ENCODE results near the gene CCDC60. TPM values are rescaled to one million over a fixed set of nuclear protein-coding genes. Genes with fewer than 3 reads are reported as not detected.

Gene CCDC60
- total and polyA plus RNA-seq, 8 donors: 4.1 TPM; not detected in 7

DNA sequence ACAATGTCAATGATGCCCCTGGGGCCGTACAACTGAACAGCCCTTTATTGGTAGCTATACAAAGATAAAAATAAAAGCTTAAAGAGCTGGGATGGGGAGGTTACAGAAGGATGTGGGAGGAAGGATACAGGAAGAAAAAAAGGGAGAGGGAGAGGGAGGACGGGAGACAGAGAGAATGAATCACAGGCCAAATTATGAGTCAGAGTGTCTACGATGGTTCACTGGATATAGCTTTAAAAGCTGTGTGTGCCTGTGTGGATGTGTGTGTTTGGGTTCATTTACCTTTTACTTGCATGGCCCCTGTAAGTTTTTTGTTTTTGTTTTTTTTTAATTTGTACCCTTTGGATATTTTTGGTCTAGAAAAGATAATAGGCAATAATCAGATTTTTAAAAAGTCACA is 111.9 kb downstream of the CCDC60 start:
- Histone ChIP-seq H3K9me3 (no peaks in the 10 kb centered on the region), H3K27me3 (peaks cover 0 to 29% (median 0%) of the 10 kb centered on the region in 3 donors), H3K27ac (no peak overlapping the region), H3K4me3 (no peak overlapping the region), H3K4me1 (peaks cover 0 to 5% (median 0%) of the 10 kb centered on the region in 4 donors), H3K36me3 (no peaks in the 10 kb centered on the region)
- 47 to 65% (median 57%) methylated on average over 3 of the region's 3 CpGs for WGBS, 5 donors
- intact Hi-C loops (cut with DNase I; ENCODE audit: low total_unique reads): no loop called here
- DNase-seq: no peak
- TF ChIP-seq EP300 (IDR thresholded peaks at IDR 0.05) (no peak), POLR2AphosphoS5 (IDR thresholded peaks at IDR 0.05) (no peak), POLR2A (IDR thresholded peaks at IDR 0.05) (no peak)
- TF ChIP-seq, protein P1, sequence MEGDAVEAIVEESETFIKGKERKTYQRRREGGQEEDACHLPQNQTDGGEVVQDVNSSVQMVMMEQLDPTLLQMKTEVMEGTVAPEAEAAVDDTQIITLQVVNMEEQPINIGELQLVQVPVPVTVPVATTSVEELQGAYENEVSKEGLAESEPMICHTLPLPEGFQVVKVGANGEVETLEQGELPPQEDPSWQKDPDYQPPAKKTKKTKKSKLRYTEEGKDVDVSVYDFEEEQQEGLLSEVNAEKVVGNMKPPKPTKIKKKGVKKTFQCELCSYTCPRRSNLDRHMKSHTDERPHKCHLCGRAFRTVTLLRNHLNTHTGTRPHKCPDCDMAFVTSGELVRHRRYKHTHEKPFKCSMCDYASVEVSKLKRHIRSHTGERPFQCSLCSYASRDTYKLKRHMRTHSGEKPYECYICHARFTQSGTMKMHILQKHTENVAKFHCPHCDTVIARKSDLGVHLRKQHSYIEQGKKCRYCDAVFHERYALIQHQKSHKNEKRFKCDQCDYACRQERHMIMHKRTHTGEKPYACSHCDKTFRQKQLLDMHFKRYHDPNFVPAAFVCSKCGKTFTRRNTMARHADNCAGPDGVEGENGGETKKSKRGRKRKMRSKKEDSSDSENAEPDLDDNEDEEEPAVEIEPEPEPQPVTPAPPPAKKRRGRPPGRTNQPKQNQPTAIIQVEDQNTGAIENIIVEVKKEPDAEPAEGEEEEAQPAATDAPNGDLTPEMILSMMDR (IDR thresholded peaks at IDR 0.05): no peak

DNA sequence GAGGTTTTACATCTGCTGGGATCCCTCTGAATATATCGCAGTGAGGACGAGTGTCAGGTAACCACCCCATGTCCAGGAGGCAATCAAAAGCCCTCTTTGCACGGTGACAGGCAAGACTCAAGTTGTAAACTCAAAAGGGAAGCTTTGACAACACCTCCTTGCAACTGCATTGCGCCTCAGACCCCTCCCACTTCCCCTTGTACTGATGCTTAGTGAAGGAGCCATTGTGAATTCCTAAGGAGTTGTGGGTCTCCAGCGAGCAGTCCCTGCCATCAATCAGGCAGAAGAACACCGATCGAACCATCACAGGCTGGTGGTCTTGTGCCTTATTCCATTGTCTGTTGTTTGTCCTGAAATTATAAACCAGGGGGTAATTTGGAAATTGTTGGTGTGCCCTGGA is 112.6 kb downstream of the CCDC60 start:
- peaks cover 0 to 5% (median 0%) of the 10 kb centered on the region in 4 donors for H3K4me1 ChIP-seq
- H3K9me3 ChIP-seq: no peaks in the 10 kb centered on the region
- H3K27me3 ChIP-seq: peaks cover 0 to 29% (median 0%) of the 10 kb centered on the region in 3 donors
- no peak overlapping the region for H3K27ac ChIP-seq
- 51 to 63% (median 53%) methylated on average over 7 of the region's 7 CpGs for WGBS, 5 donors
- TF ChIP-seq POLR2AphosphoS5 (IDR thresholded peaks at IDR 0.05) (no peak), POLR2A (IDR thresholded peaks at IDR 0.05) (no peak), EP300 (IDR thresholded peaks at IDR 0.05) (no peak)
- TF ChIP-seq, protein P1 (IDR thresholded peaks at IDR 0.05): no peak
- H3K36me3 ChIP-seq: no peaks in the 10 kb centered on the region
- intact Hi-C loops (cut with DNase I; ENCODE audit: low total_unique reads): no loop called here
- no peak overlapping the region for H3K4me3 ChIP-seq
- DNase-seq: no peak

DNA sequence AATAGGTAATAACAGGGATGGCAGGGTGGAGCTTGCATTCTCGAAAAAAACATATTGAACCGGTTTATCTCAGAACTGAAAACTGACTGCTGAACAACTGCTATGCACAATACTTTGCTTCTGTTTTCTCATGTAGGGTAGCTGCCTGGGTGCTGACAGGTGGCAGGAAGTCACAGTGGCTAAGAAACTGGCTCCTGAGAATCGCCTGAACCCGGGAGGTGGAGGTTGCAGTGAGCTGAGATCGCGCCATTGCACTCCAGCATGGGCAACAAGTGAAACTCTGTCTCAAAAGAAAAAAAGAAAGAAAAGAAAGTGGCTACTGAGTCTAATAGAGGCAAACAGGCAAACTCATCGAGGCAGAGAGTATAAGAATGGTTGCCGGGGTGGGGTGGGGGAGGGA is 113.1 kb downstream of the CCDC60 start:
- Histone ChIP-seq H3K36me3 (no peaks in the 10 kb centered on the region), H3K27me3 (peaks cover 0 to 29% (median 0%) of the 10 kb centered on the region in 3 donors), H3K27ac (no peak overlapping the region), H3K9me3 (no peaks in the 10 kb centered on the region), H3K4me3 (no peak overlapping the region), H3K4me1 (peaks cover 0 to 5% (median 0%) of the 10 kb centered on the region in 4 donors)
- DNase-seq: no peak
- TF ChIP-seq POLR2AphosphoS5 (IDR thresholded peaks at IDR 0.05): no peak
- TF ChIP-seq POLR2A (IDR thresholded peaks at IDR 0.05): no peak
- no peak for TF ChIP-seq EP300 (IDR thresholded peaks at IDR 0.05)
- TF ChIP-seq, protein P1 (IDR thresholded peaks at IDR 0.05): no peak
- intact Hi-C loops (cut with DNase I; ENCODE audit: low total_unique reads): no loop called here
- 42 to 60% (median 46%) methylated on average over 8 of the region's 8 CpGs for WGBS, 5 donors

DNA sequence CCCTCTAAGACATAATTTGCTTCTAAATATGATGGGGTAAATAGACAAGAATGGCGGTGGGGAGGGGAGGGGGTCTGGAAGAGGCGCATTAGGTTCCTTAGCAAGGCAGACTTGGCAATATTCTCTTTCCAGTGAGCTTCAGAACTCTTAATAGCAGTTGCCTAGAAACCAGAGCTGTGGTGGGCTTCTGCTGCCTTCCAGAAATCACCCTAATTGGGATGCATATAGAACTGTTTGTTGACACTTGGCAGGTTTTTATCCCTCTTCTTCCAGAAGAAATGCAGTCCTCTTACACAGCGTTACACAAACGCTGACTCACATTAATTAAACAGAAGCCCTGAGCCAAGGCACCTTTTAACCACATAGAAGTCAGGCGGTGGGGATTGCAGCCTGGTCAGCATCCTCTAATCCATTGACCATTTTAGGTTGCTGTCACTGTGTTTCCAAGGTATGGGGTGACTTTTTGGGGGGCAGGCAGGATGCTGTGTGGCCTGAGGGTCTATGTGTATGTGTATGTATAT is 114.1 kb downstream of the CCDC60 start:
- 44 to 49% (median 48%) methylated on average over 5 of the region's 5 CpGs for WGBS, 5 donors
- Histone ChIP-seq H3K27ac (no peak overlapping the region), H3K27me3 (peaks cover 0 to 26% (median 0%) of the 10 kb centered on the region in 3 donors), H3K4me3 (no peak overlapping the region), H3K9me3 (no peaks in the 10 kb centered on the region), H3K36me3 (no peaks in the 10 kb centered on the region), H3K4me1 (peaks cover 0 to 5% (median 0%) of the 10 kb centered on the region in 4 donors)
- TF ChIP-seq POLR2A (IDR thresholded peaks at IDR 0.05) (no peak), POLR2AphosphoS5 (IDR thresholded peaks at IDR 0.05) (no peak), EP300 (IDR thresholded peaks at IDR 0.05) (no peak)
- TF ChIP-seq, protein P1 (IDR thresholded peaks at IDR 0.05): no peak
- intact Hi-C loops (cut with DNase I; ENCODE audit: low total_unique reads): no loop called here
- DNase-seq: peak in 1 of 2 donors; percentile 27

All from stomach (tissue), 9 donors.